Occipital lobe (tissue), 2 donors: Measurements from ENCODE around the gene GIGYF1. TPM values are rescaled to one million over a fixed set of nuclear protein-coding genes. Genes with fewer than 3 reads are reported as not detected.
"Not testable (repeated sequence)": the region's sequence is repeated elsewhere in the genome, so short reads cannot be mapped to it uniquely, and the experiment has no call there.

ENCODE experiments used
- DNase-seq: peaks from one replicate; lab custom pipeline; 2025; lab: John Stamatoyannopoulos, UW
- total RNA-seq: library from RNA; depleted of rRNA; stranded (reverse); fragments of >200 nt; gene quantifications from one replicate; pipeline ENCODE4 v1.2.3, GENCODE V29; 2014

Gene GIGYF1
- total RNA-seq, 1 donor from 2014 or later, result 15.4 TPM

DNA sequence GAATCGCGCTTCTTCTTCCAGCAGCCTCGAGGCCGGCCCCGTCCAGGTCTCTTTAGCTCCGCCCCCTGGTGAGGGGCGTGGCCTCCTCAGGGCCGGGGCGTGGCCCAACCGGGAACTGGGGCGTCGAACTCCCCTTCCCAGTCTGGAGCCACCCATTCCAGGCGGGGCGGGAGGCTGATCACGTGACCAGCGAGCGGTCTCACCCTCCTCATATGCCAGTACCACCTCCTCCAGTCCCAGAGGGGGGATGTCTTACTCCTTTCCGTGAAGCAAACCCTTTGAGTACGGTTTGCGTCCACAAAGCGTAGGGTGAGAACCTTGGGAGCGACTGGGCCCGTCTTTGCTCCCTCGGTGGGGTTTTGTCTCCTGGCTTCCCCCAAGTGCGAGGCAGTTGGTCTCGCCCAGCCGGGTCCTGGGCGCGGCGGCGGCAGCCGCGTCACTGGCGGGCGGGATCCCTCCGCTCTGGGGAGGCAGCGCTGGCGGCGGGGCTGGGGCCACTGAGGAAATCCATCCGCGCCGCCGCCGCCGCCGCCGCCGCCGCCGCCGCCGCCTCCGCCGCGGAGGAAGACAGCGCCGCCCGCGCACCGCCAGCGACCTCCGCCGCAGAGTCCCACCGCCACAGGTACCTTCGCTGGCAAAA, 20.6 kb downstream of the GIGYF1 start, which contains the start of gene GNB2:
Gene GNB2 (plus strand): TSS at position 439 of the 640 bp plus-strand sequence. CDS start 2,526 bp downstream, outside the sequence.
- peak; percentile 97 for DNase-seq

DNA sequence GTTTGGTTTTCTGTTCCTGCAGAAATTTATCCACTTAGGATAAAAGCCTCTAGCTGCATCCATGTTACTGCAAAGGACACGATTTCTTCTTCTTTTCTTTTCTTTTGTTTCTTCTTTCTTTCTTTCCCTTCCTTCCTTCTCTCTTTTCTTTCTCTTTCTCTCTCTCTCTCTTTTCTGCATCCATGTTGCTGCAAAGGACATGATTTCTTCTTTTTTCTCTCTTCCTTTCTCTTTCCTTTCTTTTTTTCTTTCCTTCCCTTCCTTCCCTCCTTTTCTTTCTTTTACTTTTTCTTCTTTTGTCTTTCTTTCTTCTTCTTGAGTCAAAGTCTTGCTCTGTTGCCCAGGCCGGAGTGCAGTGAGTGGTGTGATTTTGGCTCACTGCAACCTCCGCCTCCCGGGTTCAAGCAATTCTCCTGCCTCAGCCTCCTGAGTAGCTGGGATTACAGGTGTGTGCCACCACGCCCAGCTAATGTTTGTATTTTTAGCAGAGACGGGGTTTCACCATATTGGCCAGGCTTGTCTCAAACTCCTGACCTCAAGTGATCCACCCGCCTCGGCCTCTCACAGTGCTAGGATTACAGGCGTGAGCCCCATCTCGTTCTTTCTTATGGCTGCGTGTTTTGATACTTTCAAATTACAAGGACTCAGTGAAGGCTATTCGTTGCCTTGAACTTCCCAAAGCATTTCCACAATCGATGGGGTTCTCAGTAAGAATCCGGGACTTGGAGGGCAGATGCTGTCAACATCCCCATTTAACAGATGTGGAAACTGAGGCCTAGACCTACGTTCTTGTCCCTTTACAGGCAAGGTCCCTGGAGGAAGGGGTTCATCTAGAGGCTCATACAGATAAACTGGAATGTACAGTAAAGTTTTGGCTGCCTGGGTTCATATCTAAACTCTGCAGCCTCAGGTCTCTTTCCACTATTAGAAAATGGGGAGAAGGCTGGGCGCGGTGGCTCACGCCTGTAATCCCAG, 22.4 kb downstream of the GIGYF1 start:
- no peak for DNase-seq

DNA sequence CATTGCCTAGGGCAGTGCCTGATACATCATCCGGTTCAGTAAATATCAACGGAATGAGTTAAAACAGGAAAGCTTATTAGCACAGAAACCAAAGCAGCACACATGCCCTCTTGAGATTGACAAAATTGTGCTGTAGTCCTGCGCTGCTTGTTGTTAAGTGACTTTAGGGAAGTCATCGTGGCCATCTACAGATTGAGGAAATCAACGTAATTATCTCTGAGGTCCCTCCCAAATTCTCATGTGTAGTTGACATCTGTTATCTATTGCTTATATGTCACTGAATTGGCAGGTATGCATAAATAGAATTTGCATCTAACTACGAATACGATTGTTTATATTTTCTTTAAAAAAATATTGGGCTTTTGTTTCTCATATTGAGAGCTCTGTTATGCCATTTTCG, 24.0 kb downstream of the GIGYF1 start:
- no peak for DNase-seq

DNA sequence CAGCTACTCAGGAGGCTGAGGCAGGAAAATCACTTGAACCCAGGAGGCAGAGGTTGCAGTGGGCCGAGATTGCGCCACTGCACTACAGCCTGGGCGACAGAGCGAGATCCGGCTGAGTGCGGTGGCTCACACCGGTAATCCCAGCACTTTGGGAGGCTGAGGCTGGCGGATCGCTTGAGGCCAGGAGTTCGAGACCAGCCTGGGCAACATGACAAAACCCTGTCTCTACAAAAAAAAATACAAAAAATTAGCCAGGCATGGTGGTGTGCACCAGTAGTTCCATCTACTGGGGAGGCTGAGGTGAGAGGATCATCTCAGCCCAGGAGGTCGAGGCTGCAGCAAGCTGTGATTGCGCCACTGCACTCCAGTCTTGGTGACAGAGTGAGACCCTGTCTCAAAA, 24.9 kb downstream of the GIGYF1 start:
- not testable (repeated sequence) for DNase-seq

DNA sequence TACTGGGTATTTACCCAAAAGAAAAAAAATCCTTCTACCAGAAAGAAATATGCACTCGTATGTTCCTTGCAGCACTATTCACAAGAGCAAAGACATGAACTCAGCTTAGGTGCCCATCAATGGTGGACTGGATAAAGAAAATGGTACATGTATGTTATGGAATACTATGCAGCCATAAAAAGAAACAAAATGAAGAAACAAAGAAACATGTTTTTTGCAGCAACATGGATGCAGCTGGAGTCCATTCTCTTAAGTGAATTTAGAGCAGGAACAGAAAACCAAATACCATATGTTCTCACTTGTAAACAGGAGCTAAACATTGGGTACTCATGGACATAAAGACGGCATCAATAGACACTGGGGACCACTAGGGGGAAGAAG, 26.0 kb downstream of the GIGYF1 start:
- no peak for DNase-seq

DNA sequence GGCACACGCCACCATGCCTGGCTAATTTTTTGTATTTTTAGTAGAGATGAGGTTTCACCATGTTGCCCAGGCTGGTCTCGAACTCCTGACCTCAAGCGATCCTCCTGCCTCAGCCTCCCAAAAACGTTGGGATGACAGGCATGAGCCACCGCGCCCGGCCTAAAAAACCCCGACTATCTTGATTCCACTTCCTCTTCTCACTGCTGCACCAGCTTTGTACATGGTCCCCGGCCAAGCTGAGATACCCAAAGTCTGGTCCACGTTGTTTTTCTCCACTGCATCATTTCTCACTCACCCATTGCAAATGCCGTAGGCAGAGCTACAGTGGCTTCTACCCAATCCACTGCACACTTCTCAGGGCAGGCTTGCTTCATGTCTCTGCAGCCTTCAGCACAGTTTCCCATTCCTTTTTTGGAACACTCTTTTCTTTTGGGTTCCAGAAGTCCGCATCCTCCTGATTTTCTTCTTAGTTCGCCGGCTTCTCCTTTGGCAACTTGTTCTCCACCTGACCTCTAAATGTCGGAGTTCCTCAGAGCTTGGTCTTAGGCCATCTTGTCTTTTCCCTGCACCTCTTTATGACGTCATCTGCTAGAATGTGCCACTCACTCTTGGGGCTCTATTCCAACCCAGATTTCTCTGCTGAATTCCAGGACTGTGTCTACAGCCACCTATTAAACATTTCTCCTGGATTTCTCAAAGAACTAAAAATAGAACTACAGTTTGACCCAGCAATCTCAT, 26.6 kb downstream of the GIGYF1 start:
- no peak for DNase-seq

DNA sequence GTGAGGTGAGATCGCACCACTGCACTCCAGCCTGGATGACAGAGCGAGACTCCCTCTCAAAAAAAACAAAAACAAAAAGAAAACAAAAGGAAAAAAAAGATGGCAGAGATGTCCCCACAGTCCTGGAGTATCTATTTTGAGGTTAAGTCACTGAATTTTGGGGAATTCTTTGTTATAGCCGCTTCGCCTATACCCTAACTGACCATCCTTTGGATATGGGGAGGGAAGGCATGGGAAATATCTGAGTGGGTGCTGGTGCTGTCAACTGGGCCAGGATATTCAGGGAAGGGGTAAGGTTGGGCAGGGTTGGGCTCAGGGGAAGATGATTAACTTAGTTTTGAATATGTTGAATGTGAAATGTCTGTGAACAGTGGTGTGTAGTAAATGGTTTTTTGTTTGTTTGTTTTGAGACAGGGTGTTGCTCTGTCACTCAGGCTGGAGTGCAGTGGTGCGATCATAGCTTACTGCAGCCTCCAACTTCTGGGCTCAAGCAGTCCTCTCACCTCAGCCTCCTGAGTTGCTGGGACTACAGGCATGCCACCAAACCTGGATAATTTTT, 28.8 kb downstream of the GIGYF1 start:
- no peak for DNase-seq

DNA sequence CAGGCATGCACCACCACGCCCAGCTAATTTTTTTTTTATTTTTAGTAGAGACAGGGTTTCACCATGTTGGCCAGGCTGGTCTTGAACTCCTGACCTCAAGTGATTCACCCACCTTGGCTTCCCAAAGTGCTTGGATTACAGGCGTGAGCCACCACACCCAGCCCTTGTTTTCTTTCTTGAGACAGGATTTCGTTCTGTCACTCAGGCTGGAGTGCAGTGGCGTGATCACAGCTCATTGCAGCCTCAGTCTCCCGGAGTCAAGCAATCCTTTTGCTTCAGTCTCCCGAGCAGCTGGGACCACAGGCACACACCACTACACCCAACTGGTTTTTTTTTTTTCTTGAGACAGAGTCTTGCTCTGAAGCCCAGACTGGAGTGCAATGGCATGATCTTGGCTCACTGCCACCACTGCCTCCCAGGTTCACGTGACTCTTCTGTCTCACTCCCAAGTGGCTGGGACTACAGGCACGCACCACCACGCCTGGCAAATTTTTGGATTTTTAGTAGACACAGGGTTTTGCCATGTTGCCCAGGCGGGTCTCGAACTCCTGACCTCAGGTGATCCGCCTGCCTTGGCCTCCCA, 31.8 kb downstream of the GIGYF1 start:
- not testable (repeated sequence) for DNase-seq

DNA sequence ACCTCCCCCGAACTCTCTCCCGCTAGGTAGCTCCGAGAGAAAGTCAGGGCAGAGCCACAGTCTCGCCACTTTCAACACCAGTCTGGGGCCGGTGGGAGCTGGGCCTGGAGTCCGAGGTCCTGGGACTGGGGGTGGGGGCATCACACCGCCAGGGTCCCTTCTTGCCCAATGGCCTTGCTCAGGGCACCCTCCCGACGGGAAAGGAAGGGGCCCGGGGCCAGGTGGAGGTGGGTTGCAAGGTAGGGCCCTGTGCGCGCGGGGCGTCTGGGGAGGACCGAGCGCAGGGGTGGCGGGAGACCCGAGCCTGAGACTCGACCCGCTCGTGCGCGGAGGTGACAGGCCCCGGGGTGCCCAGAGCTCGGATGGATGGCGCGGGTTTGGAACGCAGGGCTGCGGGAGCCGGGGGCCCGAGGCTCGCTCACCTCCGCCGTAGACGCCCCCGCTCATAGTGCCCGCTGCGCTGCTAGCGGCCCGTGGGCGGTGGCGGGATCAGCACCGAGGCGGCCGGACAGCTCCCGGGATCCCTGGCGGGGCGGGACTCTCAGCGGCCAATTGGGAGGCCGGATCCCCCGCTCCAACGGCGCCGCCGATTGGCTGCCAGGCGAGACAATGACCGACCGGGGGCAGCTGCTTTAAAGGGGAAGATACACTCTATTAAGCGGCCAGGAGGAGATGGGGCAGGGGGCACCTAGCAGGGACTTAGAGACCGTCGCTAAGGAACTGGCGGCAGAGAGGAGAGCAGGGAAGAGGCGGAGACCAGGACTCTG, 38.0 kb downstream of the GIGYF1 start, which contains the start of gene ACTL6B:
Gene ACTL6B (minus strand): TSS at position 541 of the 767 bp plus-strand sequence. CDS start 94 bp downstream, at position 447.
- DNase-seq, result peak; percentile 74

DNA sequence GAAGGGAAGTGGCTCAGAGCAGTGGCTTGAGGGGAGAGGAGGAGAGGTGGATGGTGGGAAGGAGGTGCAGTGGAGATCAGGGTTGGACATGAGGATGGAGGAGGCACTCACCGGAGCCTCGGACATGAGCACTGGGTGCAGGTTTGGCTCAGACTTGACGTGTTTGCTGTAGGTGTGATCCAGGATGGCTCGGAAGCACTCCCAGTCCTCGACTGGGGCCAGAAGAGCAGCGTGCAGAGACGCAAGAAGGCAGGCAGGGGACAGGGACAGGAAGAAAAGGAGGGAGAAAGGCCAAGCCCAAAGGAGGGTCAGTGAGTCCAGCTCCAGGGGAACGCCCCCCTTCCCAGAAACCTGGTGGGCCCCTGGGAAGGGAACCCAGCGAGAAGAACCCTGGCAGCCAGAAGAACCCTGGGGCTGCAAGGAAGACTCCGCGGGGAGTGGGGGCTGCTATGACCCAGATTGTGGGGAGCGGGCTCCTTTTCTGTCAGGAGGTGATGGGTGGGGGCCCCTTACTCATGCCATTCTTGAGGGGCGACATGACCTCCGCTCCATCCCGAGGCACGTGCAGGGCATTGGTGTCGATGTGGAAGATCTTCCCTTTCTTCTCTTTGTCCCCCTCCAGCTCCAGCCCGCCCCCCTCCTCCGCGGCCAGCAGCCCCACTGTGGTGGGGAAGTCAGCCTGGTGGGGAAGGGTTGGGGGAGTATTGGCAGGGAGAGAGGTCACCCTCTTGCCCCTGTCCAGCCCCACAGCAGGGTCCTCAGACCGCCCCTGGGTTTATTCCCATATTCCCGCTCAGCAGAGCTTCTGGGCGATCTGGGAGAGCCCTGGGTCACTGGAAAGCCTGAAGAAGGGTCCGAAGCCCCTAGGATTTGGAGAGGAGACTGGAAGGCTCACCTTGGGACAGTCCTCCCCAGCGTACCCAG, 38.9 kb downstream of the GIGYF1 start:
- DNase-seq, result no peak

DNA sequence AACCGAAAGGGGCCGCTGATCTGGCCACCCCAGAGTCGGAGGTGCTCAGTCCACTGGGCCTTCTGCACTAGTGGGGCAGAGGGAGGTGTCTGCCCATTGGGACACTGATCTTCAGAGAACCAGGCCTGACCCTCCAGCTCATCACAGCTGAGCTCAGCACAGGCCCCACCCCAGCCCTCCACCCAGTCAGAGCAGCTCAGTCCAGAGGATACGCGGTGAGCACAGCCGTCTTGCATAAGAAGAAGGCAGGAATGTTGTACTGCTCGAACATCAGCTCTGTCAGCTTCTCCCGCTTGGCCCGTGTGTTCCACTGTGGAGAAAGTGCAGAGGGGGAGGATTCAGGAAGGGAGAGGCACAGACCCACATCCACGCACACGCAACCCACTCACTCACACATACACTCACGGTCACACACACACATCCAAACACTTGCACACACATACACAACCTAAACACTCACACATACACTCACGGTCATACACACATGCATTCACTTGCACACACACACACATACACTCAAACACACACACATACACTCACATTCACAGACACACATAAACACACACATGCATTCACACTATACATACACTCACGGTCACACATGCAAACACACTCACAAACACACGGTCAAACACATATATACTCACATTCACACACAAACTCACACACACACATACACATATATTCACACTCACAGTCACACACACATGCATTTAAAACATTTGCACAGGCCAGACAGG, 44.1 kb downstream of the GIGYF1 start:
- no peak for DNase-seq

DNA sequence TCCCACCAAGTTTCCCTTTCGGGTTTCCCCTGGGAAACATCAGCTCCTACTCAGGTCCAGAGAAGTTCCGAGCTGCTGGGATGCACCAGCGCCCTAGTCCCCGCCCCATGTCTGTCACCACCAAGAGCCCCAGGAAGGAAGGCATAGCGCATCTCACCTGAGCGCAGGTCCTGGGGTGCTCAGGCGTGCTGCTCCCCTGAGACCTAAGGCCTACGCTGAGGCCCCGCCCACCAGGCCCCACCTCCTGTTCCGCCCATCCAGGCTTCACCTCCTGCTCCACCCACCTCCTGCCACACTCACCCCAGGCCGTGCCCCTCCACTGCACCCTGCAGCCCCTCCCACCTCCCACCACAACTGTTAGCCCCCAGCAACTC, 51.5 kb downstream of the GIGYF1 start:
- no peak for DNase-seq

DNA sequence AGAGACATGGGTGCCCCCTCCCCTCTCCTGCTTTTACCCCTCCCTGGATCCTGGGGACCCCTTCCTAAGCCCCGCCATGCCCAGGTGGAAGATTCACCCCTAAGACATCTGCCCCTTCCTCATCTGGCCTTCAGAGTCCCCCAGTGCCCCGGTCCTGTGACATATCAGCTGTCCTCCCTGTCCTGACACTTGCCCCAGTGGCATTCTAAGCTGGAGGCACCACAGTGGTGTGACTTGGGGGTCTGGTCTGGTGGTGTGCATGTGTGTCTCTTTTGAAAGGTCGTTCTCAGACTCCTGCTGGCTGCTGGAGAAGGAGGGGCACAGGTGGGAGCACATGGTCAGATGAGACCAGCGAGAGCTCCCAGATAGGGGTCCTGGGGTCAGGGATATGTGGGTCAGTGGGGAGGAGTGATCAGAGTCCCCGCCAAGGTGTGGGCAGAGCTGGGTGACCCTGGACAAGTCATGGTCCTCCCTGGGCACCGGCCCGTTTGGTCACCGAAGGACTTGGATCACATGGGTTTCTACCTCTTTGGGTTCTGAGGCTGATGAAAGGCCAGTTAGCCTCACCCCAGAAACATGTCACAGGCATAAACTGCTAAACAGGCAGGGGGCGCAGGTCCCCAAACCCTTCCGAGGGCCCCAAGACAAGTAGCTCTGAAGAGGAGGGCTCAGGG, 52.1 kb downstream of the GIGYF1 start:
- DNase-seq, result no peak

DNA sequence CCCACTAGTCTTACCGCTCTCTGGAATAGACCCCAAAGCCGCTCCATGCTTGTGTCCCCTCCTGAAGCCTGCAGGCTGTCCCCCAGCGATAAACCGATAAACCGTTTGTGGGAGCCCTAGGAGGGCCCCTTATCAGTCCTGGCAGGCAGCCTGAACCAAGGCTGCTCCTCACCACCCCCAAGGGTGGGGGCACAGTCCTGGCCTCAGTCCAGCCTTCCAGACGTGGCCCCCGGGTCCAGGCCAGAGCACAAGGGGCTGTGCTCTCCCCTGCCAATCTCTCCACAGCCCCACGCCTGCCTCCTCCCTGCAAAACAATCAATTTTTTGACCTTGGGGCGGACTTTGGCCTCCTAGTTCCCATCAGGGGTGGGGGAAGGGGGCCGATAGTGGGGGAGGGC, 52.6 kb downstream of the GIGYF1 start, which contains the start of gene TFR2:
Gene TFR2 (minus strand): TSS at position 90 of the 397 bp plus-strand sequence. CDS start 43 bp downstream, at position 47.
- DNase-seq, result no peak

DNA sequence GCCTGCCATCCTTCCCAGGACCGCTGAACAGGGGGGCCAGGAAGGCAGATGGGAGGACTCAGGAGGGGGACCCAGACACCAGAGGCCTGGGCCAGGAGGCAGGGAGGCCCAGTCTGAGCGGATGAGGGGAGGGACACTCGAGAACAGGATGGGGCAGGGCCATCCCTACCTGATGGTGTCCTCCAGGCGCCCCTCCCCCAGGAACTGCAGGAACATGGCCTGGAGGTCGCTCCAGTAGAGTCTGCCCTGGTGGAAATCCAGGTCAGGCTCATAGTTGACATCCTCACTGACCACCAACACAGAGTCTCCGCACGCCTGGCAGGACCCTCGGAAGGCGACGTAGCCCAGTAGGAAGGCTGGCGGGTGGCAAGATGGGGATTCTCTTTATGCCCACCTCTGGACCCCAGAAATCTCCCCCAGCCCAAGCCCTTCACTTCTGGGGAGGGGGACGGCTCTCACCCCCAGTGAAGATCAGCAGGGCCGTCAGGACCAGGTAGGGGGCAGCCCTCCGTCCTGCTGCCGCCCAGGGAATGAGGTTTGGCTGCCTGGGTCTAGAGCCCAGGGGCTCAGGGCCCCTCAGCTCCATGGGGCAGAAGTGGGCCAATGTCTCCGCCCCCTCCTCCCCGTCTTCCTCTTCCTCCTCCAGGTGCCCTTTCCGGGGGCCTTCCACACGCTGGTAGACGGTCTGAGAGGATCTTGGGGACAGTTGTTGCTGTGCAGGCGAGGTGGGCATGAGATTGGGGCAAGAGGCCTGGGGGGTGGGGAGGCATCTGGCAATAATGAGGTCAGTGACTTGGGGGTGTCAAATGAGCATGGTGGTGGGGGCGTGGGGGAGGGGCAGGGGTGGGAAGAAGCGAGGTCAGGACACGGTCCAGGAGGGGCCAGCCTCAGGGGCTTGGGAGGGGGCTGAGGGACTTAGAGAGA, 53.3 kb downstream of the GIGYF1 start:
- DNase-seq, result no peak

DNA sequence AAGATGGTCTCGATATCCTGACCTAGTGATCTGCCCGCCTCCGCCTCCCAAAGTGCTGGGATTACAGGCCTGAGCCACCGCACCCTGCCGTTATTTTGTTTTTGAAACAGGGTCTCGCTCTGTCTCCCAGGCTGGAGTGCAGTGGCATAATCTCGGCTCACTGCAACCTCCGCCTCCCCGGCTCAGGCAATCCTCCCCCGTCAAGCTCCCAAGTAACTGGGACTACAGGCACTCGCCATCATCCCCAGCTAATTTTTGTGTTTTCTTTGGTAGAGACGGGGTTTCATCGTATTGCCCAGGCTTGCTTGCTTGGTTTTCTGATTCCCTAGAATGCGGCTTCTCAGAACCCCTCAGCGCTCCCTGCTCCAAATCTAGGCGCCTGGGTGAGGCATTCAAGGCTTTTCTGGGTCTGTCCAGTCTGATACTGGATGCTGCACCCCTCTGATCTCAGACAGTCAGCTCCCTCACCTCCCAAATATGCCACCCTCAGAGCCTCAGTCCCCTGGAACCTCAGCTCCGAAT, 54.0 kb downstream of the GIGYF1 start:
- no peak for DNase-seq
